GM10847 (cell line): ENCODE data around the gene CENPB.

Experiments
- POLR2A ChIP-seq: IDR thresholded peaks from 2 replicates; pipeline ENCODE4 v1.6.1; 2011; ENCODE audit not compliant: insufficient read length; ENCODE audit errors: extremely low read depth

Gene CENPB

GRCh38 chr20:3798908-3799248 is 12.3 kb upstream of the CENPB start:
- no peak for TF ChIP-seq POLR2A

- TF ChIP-seq POLR2A = no peak
These were observed 11.8 kb upstream of the CENPB start for GRCh38 chr20:3798373-3798768.

- TF ChIP-seq POLR2A = no peak
These were observed 11.2 kb upstream of the CENPB start for GRCh38 chr20:3797592-3798372.

- no peak for TF ChIP-seq POLR2A
These were observed 10.6 kb upstream of the CENPB start for GRCh38 chr20:3797226-3797545.

GRCh38 chr20:3796477-3797225 is 10.1 kb upstream of the CENPB start:
- no peak for TF ChIP-seq POLR2A

- TF ChIP-seq POLR2A = peak; percentile 41
These were observed 9.2 kb upstream of the CENPB start, which contains the start of gene CDC25B for GRCh38 chr20:3795511-3796468. CDC25B (plus strand) TSS chr20:3796310; CDS start chr20:3796532, 222 bp downstream.

- no peak for TF ChIP-seq POLR2A
These were observed 8.3 kb upstream of the CENPB start for GRCh38 chr20:3794701-3795420.

- no peak for TF ChIP-seq POLR2A
These were observed 2.2 kb upstream of the CENPB start for GRCh38 chr20:3788685-3789155.

- no peak for TF ChIP-seq POLR2A
These were observed 929 bp upstream of the CENPB start for GRCh38 chr20:3787324-3788014.

GRCh38 chr20:3786126-3786484 is 435 bp downstream of the CENPB start:
- TF ChIP-seq POLR2A = no peak

- no peak for TF ChIP-seq POLR2A
These were observed 1.1 kb downstream of the CENPB start for GRCh38 chr20:3785240-3786125.

GRCh38 chr20:3784863-3785239 is 1.7 kb downstream of the CENPB start:
- no peak for TF ChIP-seq POLR2A

GRCh38 chr20:3784216-3784853 is 2.2 kb downstream of the CENPB start:
- no peak for TF ChIP-seq POLR2A
